GM23338 (cell line): ENCODE data around the gene SDHB. TPM values are rescaled to one million over a fixed set of nuclear protein-coding genes. Genes with fewer than 3 reads are reported as not detected.

Experiments used
- ATAC-seq: fragments of 200-7000 bp; cut with Tn5 transposase; 3 replicates; pipeline ENCODE4 v1.9.1; 2020
- DNase-seq: peaks from one replicate; pipeline ENCODE4 v3.0.0-alpha.2; 2015; ENCODE audit warnings: low spot score
- H2AFZ ChIP-seq: fragments of 200-600 bp; sonication (generic); 2 replicates; pipeline ENCODE4 v1.8.0; 2016; ENCODE audit warnings: antibody characterized with exemption, mild to moderate bottlenecking, moderate library complexity
- H3F3A ChIP-seq: fragments of 200-600 bp; sonication (generic); replicated peaks from 2 replicates; pipeline ENCODE4 v1.8.0; 2017; ENCODE audit warnings: antibody characterized with exemption, mixed run types, low read depth
- H3K27ac ChIP-seq: fragments of 200-600 bp; sonication (generic); 2 replicates; pipeline ENCODE4 v1.6.1; 2016; ENCODE audit warnings: low read depth
- H3K27me3 ChIP-seq: fragments of 200-600 bp; sonication (generic); 2 replicates; pipeline ENCODE4 v1.8.0; 2016; ENCODE audit warnings: mild to moderate bottlenecking, mixed run types, moderate library complexity; ENCODE audit not compliant: insufficient read depth
- H3K36me3 ChIP-seq: fragments of 200-600 bp; sonication (generic); 2 replicates; pipeline ENCODE4 v1.8.0; 2016; ENCODE audit warnings: mild to moderate bottlenecking; ENCODE audit not compliant: insufficient read depth
- H3K4me1 ChIP-seq: fragments of 200-600 bp; sonication (generic); 2 replicates; pipeline ENCODE4 v1.8.0; 2016; ENCODE audit warnings: mild to moderate bottlenecking, moderate library complexity; ENCODE audit not compliant: insufficient read depth
- H3K4me2 ChIP-seq: fragments of 200-600 bp; sonication (generic); 2 replicates; pipeline ENCODE4 v1.7.1; 2017; ENCODE audit warnings: mixed run types
- H3K4me3 ChIP-seq: fragments of 200-600 bp; sonication (generic); 2 replicates; pipeline ENCODE4 v1.6.1; 2016; ENCODE audit warnings: mixed run types
- H3K79me2 ChIP-seq: fragments of 200-600 bp; sonication (generic); replicated peaks from 2 replicates; pipeline ENCODE4 v1.8.0; 2017; ENCODE audit warnings: mild to moderate bottlenecking; ENCODE audit not compliant: insufficient read depth
- H3K9me2 ChIP-seq: fragments of 200-600 bp; sonication (generic); 2 replicates; pipeline ENCODE4 v1.8.0; 2017; ENCODE audit not compliant: insufficient read depth
- H4K20me1 ChIP-seq: fragments of 200-600 bp; sonication (generic); replicated peaks from 2 replicates; pipeline ENCODE4 v1.8.0; 2017; ENCODE audit warnings: mild to moderate bottlenecking; ENCODE audit not compliant: insufficient read depth
- H3K27ac Mint-ChIP-seq: 2 replicates; pipeline ENCODE4 v1.8.0; 2020; ENCODE audit warnings: inconsistent platforms, mild to moderate bottlenecking, moderate library complexity, mixed read lengths
- H3K27me3 Mint-ChIP-seq: 3 replicates; pipeline ENCODE4 v1.8.0; 2022; ENCODE audit warnings: low read depth, mild to moderate bottlenecking, moderate library complexity, mixed read lengths, inconsistent platforms; ENCODE audit not compliant: insufficient read depth, poor library complexity
- H3K36me3 Mint-ChIP-seq: 3 replicates; pipeline ENCODE4 v1.8.0; 2021; ENCODE audit warnings: low read depth, mild to moderate bottlenecking, inconsistent platforms, moderate library complexity, mixed read lengths
- H3K4me1 Mint-ChIP-seq: 3 replicates; pipeline ENCODE4 v1.8.0; 2020; ENCODE audit warnings: mild to moderate bottlenecking, inconsistent platforms, mixed read lengths
- H3K4me3 Mint-ChIP-seq: 3 replicates; pipeline ENCODE4 v1.8.0; 2021; ENCODE audit warnings: moderate library complexity, mild to moderate bottlenecking, inconsistent platforms, mixed read lengths
- H3K9me3 Mint-ChIP-seq: 3 replicates; pipeline ENCODE4 v1.8.0; 2020; ENCODE audit warnings: moderate library complexity, mild to moderate bottlenecking, inconsistent platforms, mixed read lengths
- EZH2phosphoT487 ChIP-seq: fragments of 200-600 bp; sonication (generic); IDR thresholded peaks from one replicate; pipeline ENCODE4 v1.8.1; 2018; ENCODE audit warnings: antibody characterized with exemption; ENCODE audit not compliant: unreplicated experiment
- REST ChIP-seq: IDR thresholded peaks from one replicate; pipeline ENCODE4 v1.6.1; 2018; ENCODE audit warnings: antibody characterized with exemption; ENCODE audit not compliant: unreplicated experiment
- STAT1 ChIP-seq: IDR thresholded peaks from one replicate; pipeline ENCODE4 v1.6.1; 2016; ENCODE audit warnings: antibody characterized with exemption; ENCODE audit not compliant: unreplicated experiment
- ZNF114 ChIP-seq: fragments of 250-450 bp; sonication (Bioruptor Pico); IDR thresholded peaks from 2 replicates; pipeline ENCODE4 v1.5.0; 2020; ENCODE audit warnings: mild to moderate bottlenecking, moderate library complexity
- ZNF331 ChIP-seq: fragments of 250-450 bp; sonication (Bioruptor Pico); IDR thresholded peaks from 2 replicates; pipeline ENCODE4 v1.5.0; 2020; ENCODE audit warnings: low read depth, mild to moderate bottlenecking, moderate library complexity
- ZNF462 ChIP-seq: fragments of 250-450 bp; sonication (Bioruptor Pico); IDR thresholded peaks from 2 replicates; pipeline ENCODE4 v1.5.0; 2020; ENCODE audit warnings: mild to moderate bottlenecking, moderate library complexity
- polyA plus RNA-seq: library from polyadenylated mRNA; unstranded; fragments of >200 nt; fragmentation: Nextera tagmentation; extraction: Ambion mirVana; gene quantifications from 2 replicates; pipeline ENCODE4 v1.2.1, GENCODE V29; 2016
- total RNA-seq: library from RNA; depleted of rRNA; stranded (reverse); fragments of >200 nt; shearing (Covaris generic); gene quantifications from 2 replicates; pipeline ENCODE4 v1.2.3, GENCODE V29; 2014

SDHB gene
- total and polyA plus RNA-seq, 2 experiments from 2014 or later = 72.8 to 112 TPM

GRCh38 chr1:17080085-17080759 is 26.4 kb upstream of the SDHB start:
- Mint-ChIP-seq H3K27ac (no peak overlapping the region), H3K4me1 (peaks cover 4% of the 10 kb centered on the region; the same call in 2 of the 3 replicates), H3K27me3 (peaks cover 12% of the 10 kb centered on the region), H3K9me3 (no peaks in the 10 kb centered on the region), H3K4me3 (no peak overlapping the region), H3K36me3 (no peaks in the 10 kb centered on the region)
- Histone ChIP-seq H3K4me3 (no peak overlapping the region), H2AFZ (no peak overlapping the region), H3K27ac (no peak overlapping the region), H3K27me3 (no peaks in the 10 kb centered on the region), H3K4me2 (no peak overlapping the region), H3K79me2 (no peaks in the 10 kb centered on the region), H3F3A (no peaks in the 10 kb centered on the region), H3K4me1 (no peaks in the 10 kb centered on the region), H4K20me1 (no peaks in the 10 kb centered on the region), H3K9me2 (no peaks in the 10 kb centered on the region), H3K36me3 (no peaks in the 10 kb centered on the region)
- ATAC-seq (no peak), DNase-seq (no peak)
- no peak for TF ChIP-seq STAT1
- no peak for TF ChIP-seq ZNF331 (CRISPR knock-in tag)

- Histone ChIP-seq H3K4me3 (no peak overlapping the region), H3K4me1 (no peaks in the 10 kb centered on the region), H3K27me3 (no peaks in the 10 kb centered on the region), H3K4me2 (no peak overlapping the region), H3K36me3 (no peaks in the 10 kb centered on the region), H3K27ac (no peak overlapping the region), H4K20me1 (no peaks in the 10 kb centered on the region), H3K9me2 (no peaks in the 10 kb centered on the region), H3K79me2 (no peaks in the 10 kb centered on the region), H2AFZ (no peak overlapping the region), H3F3A (no peaks in the 10 kb centered on the region)
- H3K27me3 Mint-ChIP-seq = peaks cover 14% of the 10 kb centered on the region
- H3K36me3 Mint-ChIP-seq = no peaks in the 10 kb centered on the region
- no peaks in the 10 kb centered on the region for H3K9me3 Mint-ChIP-seq
- H3K4me3 Mint-ChIP-seq = no peak overlapping the region
- no peak overlapping the region for H3K27ac Mint-ChIP-seq
- DNase-seq (no peak), ATAC-seq (no peak)
- peaks cover 4% of the 10 kb centered on the region; the same call in 2 of the 3 replicates for H3K4me1 Mint-ChIP-seq
- TF ChIP-seq EZH2phosphoT487 (no peak), STAT1 (no peak), REST (no peak), ZNF462 (no peak), ZNF331 (CRISPR knock-in tag) (no peak), ZNF114 (CRISPR knock-in tag) (no peak)
Observed at GRCh38 chr1:17078991-17079868, 25.4 kb upstream of the SDHB start.
